Astrocyte (in vitro differentiated cells and primary cell): ENCODE measurements around the gene TRIM67.

Experiments
- CTCF ChIP-seq: IDR thresholded peaks from 2 replicates; pipeline ENCODE4 v1.5.1; 2011; ENCODE audit warnings: low read depth, mild to moderate bottlenecking, inconsistent platforms, low read length, moderate library complexity; ENCODE audit not compliant: insufficient read depth
- EZH2 ChIP-seq: IDR thresholded peaks from 2 replicates; pipeline ENCODE4 v1.6.1; 2012; ENCODE audit warnings: mild to moderate bottlenecking, low read length, inconsistent platforms; ENCODE audit not compliant: insufficient read depth

GRCh38 chr1:231232870-231233734, 71.2 kb downstream of the TRIM67 start:
- TF ChIP-seq CTCF (no peak), EZH2 (no peak)
